Esophagus muscularis mucosa (tissue), 2 donors: ENCODE data around the gene KCNQ1.

Experiments used
- EP300 ChIP-seq: sonication (generic); formaldehyde crosslinking; IDR thresholded peaks from one replicate; pipeline ENCODE4 v1.6.1; 2017; ENCODE audit warnings: antibody characterized with exemption
- POLR2A ChIP-seq: fragments of 450-650 bp; IDR thresholded peaks from one replicate; pipeline ENCODE4 v1.6.1; 2017; ENCODE audit warnings: antibody characterized with exemption, moderate library complexity, mild to moderate bottlenecking, low read depth

DNA sequence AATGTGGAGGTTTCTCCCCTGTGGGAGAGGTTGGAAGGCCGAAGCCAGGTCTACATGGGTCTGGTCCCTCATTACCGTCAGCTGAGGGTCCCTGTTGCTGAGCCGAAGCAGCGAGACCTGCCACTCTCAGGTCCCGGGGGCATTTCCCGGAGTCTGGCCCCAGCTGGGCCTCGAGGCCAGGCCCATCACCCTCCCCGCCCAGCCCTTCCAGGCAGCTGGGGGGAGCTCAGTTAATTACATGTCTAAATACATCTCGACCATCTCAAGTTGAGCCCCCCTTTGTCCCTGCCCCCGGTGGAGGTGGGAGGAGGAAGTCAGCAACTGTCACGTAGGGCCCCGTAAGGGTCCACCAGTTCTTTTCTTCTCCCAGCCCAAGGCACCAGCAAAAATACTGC is 437.2 kb downstream of the KCNQ1 start:
- TF ChIP-seq POLR2A (no peak), EP300 (no peak)
